HepG2 (cell line): ENCODE results near the gene TFB1M. TPM values are rescaled to one million over a fixed set of nuclear protein-coding genes. Genes with fewer than 3 reads are reported as not detected.
A peak's percentile ranks its signal among the peaks of the same experiment; 100 is the strongest.

Source experiments
- ATF4 ChIP-seq, 2 experiments: fragments of 450-650 bp in 1 of 2; sonication (generic) in 1 of 2; formaldehyde crosslinking; IDR thresholded peaks; 2 replicates each; pipeline versions ENCODE4 v1.5.0 to v1.8.0; 2020 to 2022; ENCODE audit warnings: mild to moderate bottlenecking in 1 of 2, missing genetic modification reagents in 1 of 2
- HMG20A ChIP-seq: IDR thresholded peaks from 2 replicates; pipeline ENCODE4 v1.6.1; 2016; ENCODE audit warnings: borderline replicate concordance
- MEF2D ChIP-seq: sonication (generic); formaldehyde crosslinking; IDR thresholded peaks from 2 replicates; pipeline ENCODE4 v1.5.1; 2020; ENCODE audit warnings: mild to moderate bottlenecking, missing genetic modification reagents
- MEIS1 ChIP-seq: sonication (generic); formaldehyde crosslinking; IDR thresholded peaks from 2 replicates; pipeline ENCODE4 v1.9.0; 2021; ENCODE audit warnings: mild to moderate bottlenecking, missing genetic modification reagents, moderate library complexity, borderline replicate concordance
- PPARG ChIP-seq: conservative IDR thresholded peaks from 2 replicates; pipeline ENCODE4 v1.6.1; 2016; ENCODE audit warnings: missing biosample characterization, missing genetic modification reagents
- SIX1 ChIP-seq: sonication (generic); formaldehyde crosslinking; IDR thresholded peaks from 2 replicates; pipeline ENCODE4 v1.4.0; 2020; ENCODE audit warnings: missing genetic modification reagents, borderline replicate concordance
- SMAD3 ChIP-seq: sonication (generic); formaldehyde crosslinking; IDR thresholded peaks from 2 replicates; pipeline ENCODE4 v1.4.0; 2020; ENCODE audit warnings: missing genetic modification reagents
- TAF1 ChIP-seq: sonication (generic); formaldehyde crosslinking; IDR thresholded peaks from 2 replicates; pipeline ENCODE4 v1.4.0; 2020; ENCODE audit warnings: missing genetic modification reagents
- TP53 ChIP-seq: sonication (generic); formaldehyde crosslinking; conservative IDR thresholded peaks from 2 replicates; pipeline ENCODE4 v1.4.0; 2020; ENCODE audit warnings: missing genetic modification reagents
- ZBTB42 ChIP-seq: sonication (generic); formaldehyde crosslinking; IDR thresholded peaks from 2 replicates; pipeline ENCODE4 v1.5.0; 2020; ENCODE audit warnings: mild to moderate bottlenecking, missing genetic modification reagents
- ZFP82 ChIP-seq: sonication (generic); formaldehyde crosslinking; IDR thresholded peaks from 2 replicates; pipeline ENCODE4 v1.5.1; 2020; ENCODE audit warnings: mild to moderate bottlenecking, missing genetic modification reagents, borderline replicate concordance
- ZNF18 ChIP-seq: sonication (generic); formaldehyde crosslinking; IDR thresholded peaks from 2 replicates; pipeline ENCODE4 v1.8.0; 2022; ENCODE audit warnings: mild to moderate bottlenecking, missing genetic modification reagents; ENCODE audit not compliant: insufficient replicate concordance
- ZNF317 ChIP-seq: sonication (generic); formaldehyde crosslinking; IDR thresholded peaks from 2 replicates; pipeline ENCODE4 v1.5.0; 2020; ENCODE audit warnings: mild to moderate bottlenecking, missing genetic modification reagents
- ZNF567 ChIP-seq: sonication (generic); formaldehyde crosslinking; IDR thresholded peaks from 2 replicates; pipeline ENCODE4 v1.8.1; 2023; ENCODE audit warnings: mild to moderate bottlenecking, missing genetic modification reagents, borderline replicate concordance
- ZNF766 ChIP-seq: sonication (generic); formaldehyde crosslinking; IDR thresholded peaks from 2 replicates; pipeline ENCODE4 v1.5.0; 2020; ENCODE audit warnings: missing genetic modification reagents, borderline replicate concordance
- ZNF83 ChIP-seq: sonication (generic); formaldehyde crosslinking; IDR thresholded peaks from 2 replicates; pipeline ENCODE4 v1.4.0; 2020; ENCODE audit warnings: missing genetic modification reagents, mild to moderate bottlenecking, borderline replicate concordance
- polyA plus RNA-seq, 8 experiments: library from polyadenylated mRNA; depleted of rRNA in 3 of 8; stranded (reverse) in 7 of 8; unstranded in 1 of 8; fragments of >200 nt; fragmentation: Illumina TruSeq in 4 of 8; extraction: Trizol in 4 of 8; gene quantifications; 2 replicates each; pipeline versions ENCODE4 v1.2.1 to v1.2.3, GENCODE V29; 2011 to 2016; ENCODE audit warnings: low read depth in 4 of 8, missing spikeins in 1 of 8, mixed read lengths in 1 of 8; ENCODE audit not compliant: insufficient read depth in 1 of 8
- total RNA-seq, 5 experiments: library from RNA; depleted of rRNA; stranded (reverse); fragments of >200 nt; fragmentation: Illumina TruSeq; extraction: Trizol; gene quantifications; 2 replicates each; pipeline ENCODE4 v1.2.3, GENCODE V29; 2016; ENCODE audit warnings: low read depth in 1 of 5
- TF ChIP-seq, protein P1 (sequence below): sonication (generic); formaldehyde crosslinking; IDR thresholded peaks from 2 replicates; pipeline ENCODE4 v1.4.0; 2020; ENCODE audit warnings: missing genetic modification reagents
- TF ChIP-seq, protein P2 (sequence below): fragments of 450-650 bp; IDR thresholded peaks from 2 replicates; pipeline ENCODE4 v1.6.1; 2017

Gene TFB1M
- total and polyA plus RNA-seq, 2 of the 13 experiments (the other 11 are each of a cell fraction or from before 2014, with no cell fraction given): 91.4 to 122 TPM

- TF ChIP-seq ZNF766 (0 out of 2 replicates have a peak, but pooled peaks have one; percentile 55), SIX1 (CRISPR knock-in tag) (peak; percentile 77; the same call in 1 of the 2 replicates), ZNF18 (CRISPR knock-in tag) (peak; percentile 68), PPARG (CRISPR knock-in tag) (peak; percentile 55), MEF2D (CRISPR knock-in tag) (peak; percentile 64; the same call in 1 of the 2 replicates), ZFP82 (CRISPR knock-in tag) (no peak; the same call in 1 of the 2 replicates), ZNF83 (CRISPR knock-in tag) (no peak; the same call in 1 of the 2 replicates), TP53 (0 out of 2 replicates have a peak, but pooled peaks have one; percentile 31), ZBTB42 (no peak; the same call in 1 of the 2 replicates), TAF1 (CRISPR knock-in tag) (peak; percentile 93), ATF4 (CRISPR knock-in tag; IDR thresholded peaks at IDR 0.05) (peak; percentile 50 to 76; a peak in 3 of 4 replicates), ZNF317 (peak; percentile 77), ZNF567 (CRISPR knock-in tag) (peak; percentile 86; the same call in 1 of the 2 replicates), HMG20A (CRISPR knock-in tag) (peak; percentile 64), SMAD3 (peak; percentile 98), MEIS1 (CRISPR knock-in tag) (peak; percentile 64)
- TF ChIP-seq, protein P1, sequence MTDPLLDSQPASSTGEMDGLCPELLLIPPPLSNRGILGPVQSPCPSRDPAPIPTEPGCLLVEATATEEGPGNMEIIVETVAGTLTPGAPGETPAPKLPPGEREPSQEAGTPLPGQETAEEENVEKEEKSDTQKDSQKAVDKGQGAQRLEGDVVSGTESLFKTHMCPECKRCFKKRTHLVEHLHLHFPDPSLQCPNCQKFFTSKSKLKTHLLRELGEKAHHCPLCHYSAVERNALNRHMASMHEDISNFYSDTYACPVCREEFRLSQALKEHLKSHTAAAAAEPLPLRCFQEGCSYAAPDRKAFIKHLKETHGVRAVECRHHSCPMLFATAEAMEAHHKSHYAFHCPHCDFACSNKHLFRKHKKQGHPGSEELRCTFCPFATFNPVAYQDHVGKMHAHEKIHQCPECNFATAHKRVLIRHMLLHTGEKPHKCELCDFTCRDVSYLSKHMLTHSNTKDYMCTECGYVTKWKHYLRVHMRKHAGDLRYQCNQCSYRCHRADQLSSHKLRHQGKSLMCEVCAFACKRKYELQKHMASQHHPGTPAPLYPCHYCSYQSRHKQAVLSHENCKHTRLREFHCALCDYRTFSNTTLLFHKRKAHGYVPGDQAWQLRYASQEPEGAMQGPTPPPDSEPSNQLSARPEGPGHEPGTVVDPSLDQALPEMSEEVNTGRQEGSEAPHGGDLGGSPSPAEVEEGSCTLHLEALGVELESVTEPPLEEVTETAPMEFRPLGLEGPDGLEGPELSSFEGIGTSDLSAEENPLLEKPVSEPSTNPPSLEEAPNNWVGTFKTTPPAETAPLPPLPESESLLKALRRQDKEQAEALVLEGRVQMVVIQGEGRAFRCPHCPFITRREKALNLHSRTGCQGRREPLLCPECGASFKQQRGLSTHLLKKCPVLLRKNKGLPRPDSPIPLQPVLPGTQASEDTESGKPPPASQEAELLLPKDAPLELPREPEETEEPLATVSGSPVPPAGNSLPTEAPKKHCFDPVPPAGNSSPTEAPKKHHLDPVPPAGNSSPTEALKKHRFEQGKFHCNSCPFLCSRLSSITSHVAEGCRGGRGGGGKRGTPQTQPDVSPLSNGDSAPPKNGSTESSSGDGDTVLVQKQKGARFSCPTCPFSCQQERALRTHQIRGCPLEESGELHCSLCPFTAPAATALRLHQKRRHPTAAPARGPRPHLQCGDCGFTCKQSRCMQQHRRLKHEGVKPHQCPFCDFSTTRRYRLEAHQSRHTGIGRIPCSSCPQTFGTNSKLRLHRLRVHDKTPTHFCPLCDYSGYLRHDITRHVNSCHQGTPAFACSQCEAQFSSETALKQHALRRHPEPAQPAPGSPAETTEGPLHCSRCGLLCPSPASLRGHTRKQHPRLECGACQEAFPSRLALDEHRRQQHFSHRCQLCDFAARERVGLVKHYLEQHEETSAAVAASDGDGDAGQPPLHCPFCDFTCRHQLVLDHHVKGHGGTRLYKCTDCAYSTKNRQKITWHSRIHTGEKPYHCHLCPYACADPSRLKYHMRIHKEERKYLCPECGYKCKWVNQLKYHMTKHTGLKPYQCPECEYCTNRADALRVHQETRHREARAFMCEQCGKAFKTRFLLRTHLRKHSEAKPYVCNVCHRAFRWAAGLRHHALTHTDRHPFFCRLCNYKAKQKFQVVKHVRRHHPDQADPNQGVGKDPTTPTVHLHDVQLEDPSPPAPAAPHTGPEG (CRISPR knock-in tag): peak; percentile 74; the same call in 1 of the 2 replicates
- TF ChIP-seq, protein P2, sequence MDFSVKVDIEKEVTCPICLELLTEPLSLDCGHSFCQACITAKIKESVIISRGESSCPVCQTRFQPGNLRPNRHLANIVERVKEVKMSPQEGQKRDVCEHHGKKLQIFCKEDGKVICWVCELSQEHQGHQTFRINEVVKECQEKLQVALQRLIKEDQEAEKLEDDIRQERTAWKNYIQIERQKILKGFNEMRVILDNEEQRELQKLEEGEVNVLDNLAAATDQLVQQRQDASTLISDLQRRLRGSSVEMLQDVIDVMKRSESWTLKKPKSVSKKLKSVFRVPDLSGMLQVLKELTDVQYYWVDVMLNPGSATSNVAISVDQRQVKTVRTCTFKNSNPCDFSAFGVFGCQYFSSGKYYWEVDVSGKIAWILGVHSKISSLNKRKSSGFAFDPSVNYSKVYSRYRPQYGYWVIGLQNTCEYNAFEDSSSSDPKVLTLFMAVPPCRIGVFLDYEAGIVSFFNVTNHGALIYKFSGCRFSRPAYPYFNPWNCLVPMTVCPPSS: no peak
Measured at GRCh38 chr6:155328539-155329459, 14.5 kb upstream of the TFB1M start (continued).
